ENCODE data around the gene HCN2. TPM values are rescaled to one million over a fixed set of nuclear protein-coding genes. Genes with fewer than 3 reads are reported as not detected.

The HCN2 gene
- total and polyA plus RNA-seq, 9 of the 15 experiments (the other 6 are each of a cell fraction or from before 2014, with no cell fraction given): 0.29 to 4.2 (median 0.82) TPM; not detected in 2

DNA sequence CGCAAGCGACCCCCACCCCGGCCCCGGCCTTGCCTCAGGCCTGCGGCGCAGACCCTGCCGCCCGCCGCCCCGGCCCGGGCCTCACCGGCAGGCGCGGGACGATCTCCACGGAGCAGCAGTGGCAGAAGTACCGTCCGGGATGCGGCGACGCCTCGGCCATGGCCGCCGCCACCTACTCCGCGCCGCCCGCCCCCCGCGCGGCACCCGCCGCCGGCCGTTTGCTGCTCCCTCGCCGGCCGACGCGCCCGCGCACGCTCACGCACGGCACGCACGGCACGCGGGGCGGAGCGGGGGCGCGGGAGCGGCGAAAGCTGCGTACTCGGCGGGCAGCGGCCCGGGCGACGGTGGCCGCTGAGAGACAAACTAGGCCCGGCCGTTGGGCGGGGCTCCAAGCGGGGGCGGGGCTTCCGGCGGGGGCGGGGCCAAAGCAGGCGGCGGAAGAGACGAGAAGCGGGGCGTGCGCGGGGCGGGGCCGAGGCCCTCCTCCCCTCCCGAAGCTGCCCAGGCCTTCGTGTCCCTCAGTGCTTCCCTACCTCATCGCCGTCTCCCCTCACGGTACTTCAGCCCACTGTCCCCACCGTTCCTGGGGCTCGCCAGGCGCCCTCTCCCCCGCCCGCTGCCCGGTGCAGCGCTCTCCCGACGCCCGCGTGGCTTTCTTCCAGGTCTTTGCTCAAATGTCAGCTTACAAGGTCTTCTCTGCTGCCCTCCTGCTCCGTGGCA is 73.4 kb downstream of the HCN2 start, which contains the start of gene RNF126 (continued):
- TF ChIP-seq HDAC3 (IDR thresholded peaks at IDR 0.05; ENCODE audit: borderline replicate concordance, partially characterized antibody): no peak
- TF ChIP-seq, protein P1, sequence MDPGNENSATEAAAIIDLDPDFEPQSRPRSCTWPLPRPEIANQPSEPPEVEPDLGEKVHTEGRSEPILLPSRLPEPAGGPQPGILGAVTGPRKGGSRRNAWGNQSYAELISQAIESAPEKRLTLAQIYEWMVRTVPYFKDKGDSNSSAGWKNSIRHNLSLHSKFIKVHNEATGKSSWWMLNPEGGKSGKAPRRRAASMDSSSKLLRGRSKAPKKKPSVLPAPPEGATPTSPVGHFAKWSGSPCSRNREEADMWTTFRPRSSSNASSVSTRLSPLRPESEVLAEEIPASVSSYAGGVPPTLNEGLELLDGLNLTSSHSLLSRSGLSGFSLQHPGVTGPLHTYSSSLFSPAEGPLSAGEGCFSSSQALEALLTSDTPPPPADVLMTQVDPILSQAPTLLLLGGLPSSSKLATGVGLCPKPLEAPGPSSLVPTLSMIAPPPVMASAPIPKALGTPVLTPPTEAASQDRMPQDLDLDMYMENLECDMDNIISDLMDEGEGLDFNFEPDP (CRISPR knock-in tag; IDR thresholded peaks at IDR 0.05): no peak
- no peak for TF ChIP-seq KDM2B (CRISPR knock-in tag; IDR thresholded peaks at IDR 0.05)
- TF ChIP-seq FOXJ2 (tag; IDR thresholded peaks at IDR 0.05): peak; percentile 44; the same call in 1 of the 2 replicates
- TF ChIP-seq ZNF699 (CRISPR knock-in tag; IDR thresholded peaks at IDR 0.05; ENCODE audit: insufficient replicate concordance): no peak
- TF ChIP-seq, protein P2, sequence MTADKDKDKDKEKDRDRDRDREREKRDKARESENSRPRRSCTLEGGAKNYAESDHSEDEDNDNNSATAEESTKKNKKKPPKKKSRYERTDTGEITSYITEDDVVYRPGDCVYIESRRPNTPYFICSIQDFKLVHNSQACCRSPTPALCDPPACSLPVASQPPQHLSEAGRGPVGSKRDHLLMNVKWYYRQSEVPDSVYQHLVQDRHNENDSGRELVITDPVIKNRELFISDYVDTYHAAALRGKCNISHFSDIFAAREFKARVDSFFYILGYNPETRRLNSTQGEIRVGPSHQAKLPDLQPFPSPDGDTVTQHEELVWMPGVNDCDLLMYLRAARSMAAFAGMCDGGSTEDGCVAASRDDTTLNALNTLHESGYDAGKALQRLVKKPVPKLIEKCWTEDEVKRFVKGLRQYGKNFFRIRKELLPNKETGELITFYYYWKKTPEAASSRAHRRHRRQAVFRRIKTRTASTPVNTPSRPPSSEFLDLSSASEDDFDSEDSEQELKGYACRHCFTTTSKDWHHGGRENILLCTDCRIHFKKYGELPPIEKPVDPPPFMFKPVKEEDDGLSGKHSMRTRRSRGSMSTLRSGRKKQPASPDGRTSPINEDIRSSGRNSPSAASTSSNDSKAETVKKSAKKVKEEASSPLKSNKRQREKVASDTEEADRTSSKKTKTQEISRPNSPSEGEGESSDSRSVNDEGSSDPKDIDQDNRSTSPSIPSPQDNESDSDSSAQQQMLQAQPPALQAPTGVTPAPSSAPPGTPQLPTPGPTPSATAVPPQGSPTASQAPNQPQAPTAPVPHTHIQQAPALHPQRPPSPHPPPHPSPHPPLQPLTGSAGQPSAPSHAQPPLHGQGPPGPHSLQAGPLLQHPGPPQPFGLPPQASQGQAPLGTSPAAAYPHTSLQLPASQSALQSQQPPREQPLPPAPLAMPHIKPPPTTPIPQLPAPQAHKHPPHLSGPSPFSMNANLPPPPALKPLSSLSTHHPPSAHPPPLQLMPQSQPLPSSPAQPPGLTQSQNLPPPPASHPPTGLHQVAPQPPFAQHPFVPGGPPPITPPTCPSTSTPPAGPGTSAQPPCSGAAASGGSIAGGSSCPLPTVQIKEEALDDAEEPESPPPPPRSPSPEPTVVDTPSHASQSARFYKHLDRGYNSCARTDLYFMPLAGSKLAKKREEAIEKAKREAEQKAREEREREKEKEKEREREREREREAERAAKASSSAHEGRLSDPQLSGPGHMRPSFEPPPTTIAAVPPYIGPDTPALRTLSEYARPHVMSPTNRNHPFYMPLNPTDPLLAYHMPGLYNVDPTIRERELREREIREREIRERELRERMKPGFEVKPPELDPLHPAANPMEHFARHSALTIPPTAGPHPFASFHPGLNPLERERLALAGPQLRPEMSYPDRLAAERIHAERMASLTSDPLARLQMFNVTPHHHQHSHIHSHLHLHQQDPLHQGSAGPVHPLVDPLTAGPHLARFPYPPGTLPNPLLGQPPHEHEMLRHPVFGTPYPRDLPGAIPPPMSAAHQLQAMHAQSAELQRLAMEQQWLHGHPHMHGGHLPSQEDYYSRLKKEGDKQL (CRISPR knock-in tag; IDR thresholded peaks at IDR 0.05; ENCODE audit: borderline replicate concordance): no peak
- TF ChIP-seq KDM5B (IDR thresholded peaks at IDR 0.05; ENCODE audit: insufficient replicate concordance, low read depth, low read length): no peak
- no peak for TF ChIP-seq DIDO1 (tag; IDR thresholded peaks at IDR 0.05; ENCODE audit: low read depth)
- TF ChIP-seq, protein P3, sequence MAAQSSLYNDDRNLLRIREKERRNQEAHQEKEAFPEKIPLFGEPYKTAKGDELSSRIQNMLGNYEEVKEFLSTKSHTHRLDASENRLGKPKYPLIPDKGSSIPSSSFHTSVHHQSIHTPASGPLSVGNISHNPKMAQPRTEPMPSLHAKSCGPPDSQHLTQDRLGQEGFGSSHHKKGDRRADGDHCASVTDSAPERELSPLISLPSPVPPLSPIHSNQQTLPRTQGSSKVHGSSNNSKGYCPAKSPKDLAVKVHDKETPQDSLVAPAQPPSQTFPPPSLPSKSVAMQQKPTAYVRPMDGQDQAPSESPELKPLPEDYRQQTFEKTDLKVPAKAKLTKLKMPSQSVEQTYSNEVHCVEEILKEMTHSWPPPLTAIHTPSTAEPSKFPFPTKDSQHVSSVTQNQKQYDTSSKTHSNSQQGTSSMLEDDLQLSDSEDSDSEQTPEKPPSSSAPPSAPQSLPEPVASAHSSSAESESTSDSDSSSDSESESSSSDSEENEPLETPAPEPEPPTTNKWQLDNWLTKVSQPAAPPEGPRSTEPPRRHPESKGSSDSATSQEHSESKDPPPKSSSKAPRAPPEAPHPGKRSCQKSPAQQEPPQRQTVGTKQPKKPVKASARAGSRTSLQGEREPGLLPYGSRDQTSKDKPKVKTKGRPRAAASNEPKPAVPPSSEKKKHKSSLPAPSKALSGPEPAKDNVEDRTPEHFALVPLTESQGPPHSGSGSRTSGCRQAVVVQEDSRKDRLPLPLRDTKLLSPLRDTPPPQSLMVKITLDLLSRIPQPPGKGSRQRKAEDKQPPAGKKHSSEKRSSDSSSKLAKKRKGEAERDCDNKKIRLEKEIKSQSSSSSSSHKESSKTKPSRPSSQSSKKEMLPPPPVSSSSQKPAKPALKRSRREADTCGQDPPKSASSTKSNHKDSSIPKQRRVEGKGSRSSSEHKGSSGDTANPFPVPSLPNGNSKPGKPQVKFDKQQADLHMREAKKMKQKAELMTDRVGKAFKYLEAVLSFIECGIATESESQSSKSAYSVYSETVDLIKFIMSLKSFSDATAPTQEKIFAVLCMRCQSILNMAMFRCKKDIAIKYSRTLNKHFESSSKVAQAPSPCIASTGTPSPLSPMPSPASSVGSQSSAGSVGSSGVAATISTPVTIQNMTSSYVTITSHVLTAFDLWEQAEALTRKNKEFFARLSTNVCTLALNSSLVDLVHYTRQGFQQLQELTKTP (IDR thresholded peaks at IDR 0.05; ENCODE audit: low read depth in 1 of 2, partially characterized antibody in 2 of 2): no peak
- TF ChIP-seq, protein P4, sequence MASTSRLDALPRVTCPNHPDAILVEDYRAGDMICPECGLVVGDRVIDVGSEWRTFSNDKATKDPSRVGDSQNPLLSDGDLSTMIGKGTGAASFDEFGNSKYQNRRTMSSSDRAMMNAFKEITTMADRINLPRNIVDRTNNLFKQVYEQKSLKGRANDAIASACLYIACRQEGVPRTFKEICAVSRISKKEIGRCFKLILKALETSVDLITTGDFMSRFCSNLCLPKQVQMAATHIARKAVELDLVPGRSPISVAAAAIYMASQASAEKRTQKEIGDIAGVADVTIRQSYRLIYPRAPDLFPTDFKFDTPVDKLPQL (IDR thresholded peaks at IDR 0.05; ENCODE audit: extremely low read depth, insufficient read length): no peak
- no peak for TF ChIP-seq BDP1 (IDR thresholded peaks at IDR 0.05; ENCODE audit: insufficient read depth, insufficient read length)
- no peak for TF ChIP-seq POLR2AphosphoS2 (IDR thresholded peaks at IDR 0.05; ENCODE audit: low read length)
- TF ChIP-seq BCL6 (CRISPR knock-in tag; IDR thresholded peaks at IDR 0.05): no peak
